DMS153 (cell line): ENCODE results near the gene GNAO1.
"Not testable (repeated sequence)": the region's sequence is repeated elsewhere in the genome, so short reads cannot be mapped to it uniquely, and the experiment has no call there.

Experiments used
- DNase-seq: peaks from one replicate; lab custom pipeline; 2025; lab: John Stamatoyannopoulos, UW

Gene GNAO1

DNA sequence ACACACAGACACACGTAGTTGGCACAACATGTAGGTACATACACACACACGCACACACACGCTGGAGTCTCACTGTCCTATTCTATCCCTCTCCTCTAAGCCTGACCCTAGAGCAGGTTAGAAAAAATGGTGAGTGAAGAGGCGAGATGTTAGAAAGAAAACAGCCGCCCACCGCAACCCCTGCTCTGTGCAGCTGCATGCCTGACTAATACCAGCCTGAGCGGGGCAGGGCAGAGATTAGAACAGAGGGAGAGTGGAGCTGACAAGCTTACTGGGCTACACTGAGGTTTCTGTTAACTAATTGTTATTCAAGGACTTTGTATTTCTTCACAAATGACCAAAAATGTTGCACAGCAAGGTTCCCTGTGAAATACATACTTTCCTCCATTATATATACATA is 174.3 kb downstream of the GNAO1 start:
- no peak for DNase-seq

DNA sequence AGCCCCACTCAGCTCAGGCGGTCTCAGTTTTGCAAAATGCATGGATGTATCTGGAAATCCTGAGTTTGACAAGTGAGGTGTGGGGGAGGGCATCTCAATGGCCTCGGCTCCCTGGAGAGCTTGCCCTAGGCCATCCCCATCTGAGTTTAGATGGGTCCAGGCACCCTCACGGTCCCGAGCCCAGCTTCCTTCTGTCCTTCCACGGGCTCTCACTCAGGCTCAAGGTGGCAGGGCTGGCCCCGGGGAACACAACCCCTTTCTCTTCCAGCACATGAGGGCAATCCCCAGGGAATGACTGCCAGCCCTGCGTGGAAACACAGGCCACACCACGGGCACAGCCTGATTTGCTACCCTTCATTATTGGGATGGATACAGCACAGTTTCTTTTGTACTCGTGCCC is 175.7 kb downstream of the GNAO1 start:
- no peak for DNase-seq

DNA sequence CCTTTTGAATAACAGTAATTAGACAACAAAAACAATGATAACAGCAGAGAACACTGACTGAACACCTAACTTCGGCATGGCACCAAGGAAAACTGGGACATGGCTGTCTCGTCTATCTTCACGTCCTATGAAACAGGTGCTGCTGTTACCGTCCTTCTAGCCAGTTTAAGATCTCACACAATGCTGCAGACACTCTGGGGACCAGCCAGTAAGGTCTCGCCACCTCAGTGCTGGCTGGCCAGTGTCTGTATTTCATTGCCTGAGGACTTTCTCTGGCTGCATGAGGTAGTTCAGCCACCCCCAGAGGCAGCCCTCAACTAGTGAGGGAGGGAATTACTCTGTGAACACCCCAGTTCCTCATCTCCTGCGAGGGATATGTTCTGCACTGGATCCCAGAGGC is 176.5 kb downstream of the GNAO1 start:
- DNase-seq: no peak

DNA sequence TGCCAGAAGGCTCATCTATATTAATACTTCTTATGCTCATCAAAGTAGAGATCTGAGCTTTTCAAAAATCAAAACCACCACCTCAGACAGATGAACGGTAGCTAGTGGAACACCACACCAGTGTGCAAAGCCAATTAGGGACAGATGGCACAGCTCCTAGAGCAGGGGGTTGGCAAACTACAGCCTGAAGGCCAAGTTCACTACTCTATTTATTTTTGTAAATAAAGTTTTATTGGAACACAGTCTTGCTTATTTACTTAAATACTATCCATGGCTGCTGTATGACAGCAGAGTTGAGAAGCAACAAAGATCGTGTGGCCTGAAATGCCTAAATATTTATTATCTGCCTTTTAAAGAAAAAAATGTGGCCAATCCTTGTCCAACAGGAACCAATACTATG is 177.3 kb downstream of the GNAO1 start:
- DNase-seq: no peak

DNA sequence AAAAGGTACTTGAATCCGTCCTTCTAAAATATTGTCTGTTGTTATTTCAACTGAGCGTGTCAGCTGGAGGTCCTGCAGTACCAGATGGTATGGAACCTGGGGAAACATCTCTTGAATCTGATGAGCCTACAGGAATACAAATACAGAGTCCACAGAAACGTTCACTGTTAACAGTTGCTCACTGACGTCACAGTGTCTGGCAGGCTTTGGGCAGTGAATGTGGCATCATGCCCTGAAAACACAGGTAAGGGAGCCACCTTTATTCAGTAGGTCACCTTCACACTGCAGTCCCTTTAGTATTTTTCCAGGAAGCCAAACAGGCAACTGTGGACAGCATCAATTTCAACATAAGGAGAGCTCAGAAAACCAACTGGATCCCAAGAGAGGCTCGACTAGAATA is 177.9 kb downstream of the GNAO1 start:
- no peak for DNase-seq

DNA sequence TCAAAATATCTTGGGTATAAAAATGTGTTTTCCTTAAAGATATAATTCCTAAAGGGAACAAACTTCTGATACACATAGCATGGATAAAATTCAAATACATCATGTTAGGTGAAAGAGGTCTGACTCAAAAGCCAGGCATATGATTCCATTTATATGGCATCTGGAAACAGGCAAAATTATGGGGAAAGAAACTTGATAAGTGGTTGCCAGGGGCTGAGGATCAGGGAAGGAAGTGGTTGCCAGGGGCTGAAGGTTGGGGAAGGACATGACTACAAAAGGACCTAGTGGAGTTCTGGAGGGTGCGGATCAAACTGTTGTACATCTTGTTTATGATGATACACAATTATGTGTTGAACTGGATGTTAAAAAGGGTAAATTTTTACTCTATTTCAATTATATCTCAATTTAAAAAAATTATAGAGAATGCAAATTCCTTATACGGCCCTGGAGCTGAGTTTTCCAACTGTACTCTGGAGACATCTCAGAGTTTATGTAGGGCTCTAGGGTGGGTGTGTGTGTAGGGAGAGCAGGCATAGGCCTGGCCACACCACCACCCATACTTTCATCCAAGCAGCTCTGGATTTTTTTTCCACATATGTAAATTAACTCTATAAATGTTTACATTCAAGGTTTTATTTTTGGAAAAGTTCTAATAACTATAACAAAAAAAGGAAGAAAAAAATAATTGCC is 179.0 kb downstream of the GNAO1 start:
- no peak for DNase-seq

DNA sequence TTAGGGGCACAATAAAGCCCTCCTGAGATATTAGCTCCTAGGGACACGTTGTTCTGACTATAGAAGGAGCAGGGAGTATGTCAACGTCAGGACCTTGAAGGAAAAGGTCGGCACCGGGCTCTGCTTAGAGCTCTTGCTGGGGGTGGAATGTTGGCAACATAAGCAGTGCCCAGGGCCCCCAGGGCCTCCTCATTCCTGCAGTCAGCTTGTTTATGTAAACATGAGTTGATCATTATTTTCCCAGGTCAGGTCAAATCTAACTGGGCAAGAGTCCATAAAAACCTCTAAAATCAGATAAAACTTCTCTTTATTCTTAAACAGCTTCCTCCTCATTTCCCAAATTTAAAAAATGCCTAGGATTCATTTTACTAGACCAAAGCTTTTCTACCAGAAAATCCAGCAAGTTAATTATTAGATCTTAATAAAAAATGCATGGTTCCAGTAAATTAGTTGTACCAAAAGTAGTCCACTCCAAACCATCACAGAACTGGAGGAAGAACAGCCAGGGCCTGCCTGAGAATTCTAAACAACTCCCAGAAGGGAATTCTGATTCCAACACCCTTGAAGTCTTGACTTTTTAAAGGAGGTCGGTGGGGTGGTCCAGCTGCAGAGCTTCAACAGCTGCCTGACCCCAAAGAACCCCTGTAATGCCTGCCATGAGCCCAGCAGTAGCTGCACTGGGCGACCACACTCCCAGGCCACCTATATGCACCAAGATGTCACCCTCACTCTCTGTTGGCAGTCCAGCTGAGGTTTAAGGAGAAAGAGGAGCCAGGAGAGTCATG is 179.8 kb downstream of the GNAO1 start:
- DNase-seq: no peak

DNA sequence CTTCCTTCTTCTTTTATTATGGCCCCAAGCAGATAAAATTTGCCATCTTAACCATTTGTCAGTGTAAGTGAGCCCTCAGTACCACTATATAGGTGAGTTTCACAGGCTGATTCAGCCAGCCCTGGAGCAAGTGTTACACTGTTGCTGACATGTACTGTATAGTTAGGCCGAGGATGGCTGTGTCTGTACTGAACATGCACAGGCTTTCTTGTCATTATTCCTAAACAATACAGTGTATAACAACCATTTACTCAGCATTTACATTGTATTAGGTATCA is 180.3 kb downstream of the GNAO1 start:
- DNase-seq: no peak

DNA sequence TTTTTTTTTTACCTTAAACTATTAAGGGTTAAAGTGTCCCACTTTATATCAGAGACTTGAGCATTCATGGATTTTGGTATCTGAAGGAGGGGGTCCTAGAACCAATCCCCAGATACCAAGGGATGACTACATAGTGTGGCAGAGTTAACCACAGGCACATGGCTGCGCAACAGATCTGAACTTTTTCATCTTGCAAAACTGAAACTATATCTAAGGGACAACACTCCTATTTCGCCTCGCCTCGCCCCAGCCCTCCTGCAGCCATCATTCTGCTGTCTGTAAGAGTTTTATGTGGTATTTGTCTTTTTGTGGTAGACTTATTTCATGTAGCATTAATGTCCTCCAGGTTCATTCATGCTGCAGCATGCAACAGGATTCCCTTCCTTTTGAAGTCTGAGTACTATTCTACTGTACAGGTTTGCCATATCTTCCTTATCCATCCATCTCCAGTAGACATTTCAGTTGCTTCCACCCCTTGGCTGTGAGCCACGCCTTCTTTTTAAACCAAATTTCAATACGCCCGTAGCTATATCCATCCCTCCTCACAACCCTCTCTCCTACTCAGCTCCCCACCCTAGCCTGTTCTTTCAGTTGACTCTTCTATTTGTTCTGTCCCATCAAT is 180.8 kb downstream of the GNAO1 start:
- DNase-seq: no peak

DNA sequence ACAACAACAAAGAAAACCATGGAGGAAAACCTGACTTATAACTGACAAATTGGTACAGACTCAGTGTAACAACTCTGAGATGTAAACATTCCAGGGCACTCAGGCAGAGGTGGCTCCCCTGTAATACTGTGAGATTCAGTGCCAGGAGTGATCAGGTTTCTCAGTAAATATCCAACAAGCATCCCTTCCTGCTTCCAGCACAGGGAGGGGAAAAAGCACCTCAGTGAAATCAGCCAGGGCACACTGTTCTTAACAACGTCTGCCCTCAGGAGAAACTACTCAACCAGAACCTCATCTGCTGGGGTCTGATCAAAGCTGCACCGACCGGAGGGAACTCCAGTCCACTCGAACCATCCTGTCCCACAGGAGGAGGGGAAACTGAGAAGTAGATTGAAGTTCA is 181.7 kb downstream of the GNAO1 start:
- no peak for DNase-seq

DNA sequence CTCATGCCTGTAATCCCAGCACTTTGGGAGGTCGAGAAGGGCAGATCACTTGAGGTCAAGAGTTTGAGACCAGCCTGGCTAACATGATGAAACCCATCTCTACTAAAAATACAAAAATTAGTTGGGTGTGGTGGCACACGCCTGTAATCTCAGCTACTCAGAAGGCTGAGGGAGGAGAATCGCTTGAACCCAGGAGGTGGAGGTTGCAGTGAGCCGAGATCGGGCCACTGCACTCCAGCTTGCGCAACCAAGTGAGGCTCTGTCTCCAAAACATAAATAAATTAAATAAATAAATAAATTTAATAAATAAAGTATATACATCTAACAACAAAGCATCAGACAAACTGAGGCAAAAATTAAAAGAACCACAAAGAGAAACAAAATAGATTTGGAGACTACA is 184.5 kb downstream of the GNAO1 start:
- not testable (repeated sequence) for DNase-seq

DNA sequence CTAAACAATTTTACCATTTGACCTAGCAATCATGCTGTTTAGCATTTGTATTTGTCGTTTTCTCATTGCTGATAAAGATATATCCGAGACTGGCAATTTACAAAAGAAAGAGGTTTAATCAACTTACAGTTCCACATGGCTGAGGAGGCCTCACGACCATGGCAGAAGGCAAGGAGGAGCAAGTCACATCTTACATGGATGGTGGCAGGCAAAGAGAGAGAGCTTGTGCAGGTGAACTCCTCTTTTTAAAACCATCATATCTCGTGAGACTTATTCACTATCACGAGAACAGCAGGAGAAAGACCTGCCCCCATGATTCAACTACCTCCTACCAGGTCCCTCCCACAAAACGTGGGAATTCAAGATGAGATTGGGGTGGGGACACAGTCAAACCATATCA is 187.8 kb downstream of the GNAO1 start:
- not testable (repeated sequence) for DNase-seq

DNA sequence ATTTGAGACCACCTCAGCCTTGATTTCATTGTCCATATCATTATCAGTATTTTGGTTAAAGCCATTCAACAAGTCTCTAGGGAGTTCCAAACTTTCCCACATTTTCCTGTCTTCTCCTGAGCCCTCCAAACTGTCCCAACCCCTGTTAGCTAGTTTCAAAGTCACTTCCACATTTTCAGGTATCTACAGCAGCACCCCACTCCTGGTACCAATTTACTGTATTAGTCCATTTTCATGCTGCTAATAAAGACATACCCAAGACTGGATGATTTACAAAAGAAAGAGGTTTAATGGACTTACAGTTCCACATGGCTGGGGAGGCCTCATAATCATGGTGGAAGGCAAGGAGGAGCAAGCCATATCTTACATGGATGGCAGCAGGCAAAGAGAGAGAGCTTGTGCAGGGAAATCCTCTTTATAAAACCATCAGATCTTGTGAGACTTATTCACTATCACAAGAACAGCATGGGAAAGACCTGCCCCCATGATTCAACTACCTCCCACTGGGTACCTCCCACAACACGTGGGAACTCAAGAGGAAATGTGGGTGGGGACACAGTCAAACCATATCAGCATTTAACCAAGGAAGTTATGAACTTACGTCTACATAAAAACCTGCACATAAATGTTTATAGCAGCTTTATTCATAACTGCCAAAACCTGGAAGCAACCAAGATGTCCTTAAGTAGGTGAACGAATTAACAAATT is 189.6 kb downstream of the GNAO1 start:
- DNase-seq: not testable (repeated sequence)

DNA sequence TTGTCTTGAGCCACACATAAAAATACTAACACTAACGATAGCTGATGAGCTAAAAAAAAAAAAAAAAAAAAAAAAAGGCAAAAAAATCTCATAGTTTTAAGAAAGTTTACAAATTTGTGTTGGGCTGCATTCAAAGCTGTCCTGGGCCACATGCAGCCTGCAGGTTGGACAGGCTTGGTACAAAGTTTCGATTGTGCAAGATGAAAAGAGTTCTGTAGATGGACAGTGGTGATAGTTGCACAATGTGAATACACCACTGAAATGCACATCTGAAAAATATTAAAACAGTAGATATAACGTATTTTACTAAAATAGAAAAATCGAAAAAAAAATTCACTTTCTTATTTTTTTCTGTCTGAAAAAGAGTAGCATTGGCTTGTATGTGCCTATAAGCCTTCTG is 191.2 kb downstream of the GNAO1 start:
- no peak for DNase-seq

DNA sequence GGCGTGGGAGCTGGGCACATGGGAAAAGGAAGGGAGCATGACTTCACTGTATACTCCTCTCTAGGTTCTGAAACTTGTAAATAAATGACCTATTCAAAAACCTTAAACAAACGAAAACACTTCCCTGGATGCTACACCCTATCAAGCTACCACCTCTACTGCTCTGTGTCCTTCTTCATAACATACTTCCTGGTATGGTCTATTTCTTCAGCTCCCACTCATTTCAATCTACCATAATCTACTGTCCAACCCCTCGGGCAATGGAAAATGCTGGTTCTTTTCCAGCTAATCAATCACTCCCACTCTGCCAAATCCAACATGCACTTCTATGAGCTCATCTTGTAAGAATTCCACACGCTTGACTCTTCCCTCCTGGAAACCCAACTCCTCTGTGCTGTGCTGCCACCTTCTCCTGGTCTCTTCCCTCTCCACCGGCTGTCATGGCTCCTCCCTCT is 191.6 kb downstream of the GNAO1 start:
- DNase-seq: no peak

DNA sequence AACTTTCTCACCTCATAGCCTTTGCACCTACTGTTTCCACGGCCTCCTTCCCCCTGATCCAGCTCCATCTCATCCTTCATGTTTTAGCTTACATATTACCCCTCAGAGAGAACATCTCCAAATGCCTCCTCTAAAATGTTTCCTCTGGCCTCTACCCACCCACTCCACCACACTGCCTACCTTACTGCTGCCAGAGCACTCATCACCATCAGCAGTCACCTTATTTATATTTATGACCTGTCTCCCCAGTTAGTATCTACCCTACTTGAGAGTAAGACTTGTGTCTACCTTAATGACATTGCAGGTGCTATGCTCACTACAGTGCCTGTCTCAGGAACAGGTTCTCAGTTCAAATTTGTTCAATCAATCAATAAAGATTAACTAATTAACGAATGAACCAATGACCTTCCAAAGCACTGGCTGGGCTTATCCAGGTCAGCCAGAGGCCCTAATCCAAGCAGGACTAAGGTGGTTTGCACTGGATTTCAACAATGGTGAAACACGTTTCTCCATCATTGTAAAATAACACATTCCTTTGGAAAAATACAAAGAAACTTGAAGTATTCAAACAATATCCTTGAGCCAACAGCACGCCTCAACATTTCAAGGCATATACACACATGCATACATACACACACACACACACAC is 192.9 kb downstream of the GNAO1 start:
- DNase-seq: no peak

DNA sequence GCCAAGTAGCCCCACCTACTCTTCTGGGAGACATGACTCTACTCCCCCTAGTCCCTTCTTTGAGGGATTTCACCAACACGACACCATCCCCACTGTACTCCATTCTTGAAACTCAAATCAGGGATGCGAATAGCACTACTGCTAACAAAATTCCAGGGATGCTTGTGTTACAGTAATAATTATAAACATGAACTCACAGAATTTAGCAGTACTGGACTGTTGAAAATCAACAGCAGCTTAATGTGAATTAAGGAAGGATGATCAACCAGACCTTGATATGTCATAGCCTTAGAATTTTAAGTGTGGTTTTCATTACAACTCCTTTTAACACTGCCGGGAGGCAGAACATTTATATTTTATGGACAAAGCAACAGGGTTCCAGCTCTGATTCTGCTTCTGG is 196.1 kb downstream of the GNAO1 start:
- no peak for DNase-seq

DNA sequence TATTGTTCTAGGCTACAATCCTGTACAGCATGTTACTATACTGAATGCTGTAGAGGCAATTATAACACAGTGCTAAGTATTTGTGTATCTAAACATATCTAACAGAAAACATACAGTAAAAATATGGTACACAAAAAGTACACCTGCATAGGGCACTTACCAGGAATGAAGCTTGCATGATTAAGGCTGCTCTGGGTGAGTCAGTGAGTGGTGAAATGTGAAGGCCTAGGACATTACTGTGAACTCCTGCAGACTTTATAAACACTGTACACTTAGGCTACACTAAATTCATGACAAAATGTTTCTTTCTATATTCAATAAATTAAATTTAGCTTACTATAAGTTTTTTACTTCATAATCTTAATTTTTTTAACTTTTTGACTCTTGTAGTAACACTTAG is 196.9 kb downstream of the GNAO1 start:
- no peak for DNase-seq

DNA sequence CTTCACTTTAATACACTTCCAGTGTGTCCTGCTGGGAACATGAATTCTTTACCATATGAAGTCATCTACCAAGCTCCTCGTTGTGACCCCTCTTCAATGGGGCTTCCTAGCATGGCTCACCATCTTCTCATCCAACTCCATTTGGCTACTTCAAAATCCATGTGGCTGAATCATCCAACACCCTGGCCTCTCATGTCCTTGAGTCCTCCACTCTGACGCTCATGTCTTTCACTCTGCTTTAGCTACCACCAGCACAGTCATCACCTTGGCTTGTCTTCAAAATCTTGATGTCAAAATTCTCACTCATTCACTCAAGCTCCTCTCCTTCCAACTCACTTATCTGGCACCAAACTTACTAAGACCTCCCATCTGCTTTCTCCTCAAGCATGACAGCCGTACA is 198.3 kb downstream of the GNAO1 start:
- no peak for DNase-seq

DNA sequence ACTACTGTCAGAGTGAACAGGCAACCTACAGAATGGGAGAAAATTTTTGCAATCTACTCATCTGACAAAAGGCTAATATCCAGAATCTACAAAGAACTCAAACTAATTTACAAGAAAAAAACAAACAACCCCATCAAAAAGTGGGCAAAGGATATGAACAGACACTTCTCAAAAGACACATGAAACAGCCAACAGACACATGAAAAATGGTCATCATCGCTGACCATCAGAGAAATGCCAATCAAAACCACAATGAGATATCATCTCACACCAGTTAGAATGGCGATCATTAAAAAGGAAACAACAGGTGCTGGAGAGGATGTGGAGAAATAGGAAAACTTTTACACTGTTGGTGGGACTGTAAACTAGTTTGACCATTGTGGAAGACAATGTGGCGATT is 205.4 kb downstream of the GNAO1 start:
- not testable (repeated sequence) for DNase-seq

DNA sequence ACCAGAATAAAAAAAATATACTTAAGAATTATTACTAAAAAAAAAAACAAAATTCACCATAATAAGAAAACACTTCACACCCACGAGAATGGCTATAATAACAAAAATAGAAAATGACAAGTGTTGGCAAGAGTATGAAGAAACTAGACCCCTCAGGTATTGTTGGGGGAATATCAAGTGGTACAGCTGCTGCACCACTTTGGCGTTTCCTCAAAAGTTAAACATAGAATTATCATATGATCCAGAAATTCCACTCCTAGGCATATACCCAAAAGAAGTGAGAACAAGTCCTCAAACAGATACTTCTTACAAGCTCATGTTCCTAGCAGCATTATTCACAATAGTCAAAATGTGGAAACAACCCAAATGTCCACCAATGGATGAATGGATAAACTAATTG is 207.8 kb downstream of the GNAO1 start:
- DNase-seq: no peak

DNA sequence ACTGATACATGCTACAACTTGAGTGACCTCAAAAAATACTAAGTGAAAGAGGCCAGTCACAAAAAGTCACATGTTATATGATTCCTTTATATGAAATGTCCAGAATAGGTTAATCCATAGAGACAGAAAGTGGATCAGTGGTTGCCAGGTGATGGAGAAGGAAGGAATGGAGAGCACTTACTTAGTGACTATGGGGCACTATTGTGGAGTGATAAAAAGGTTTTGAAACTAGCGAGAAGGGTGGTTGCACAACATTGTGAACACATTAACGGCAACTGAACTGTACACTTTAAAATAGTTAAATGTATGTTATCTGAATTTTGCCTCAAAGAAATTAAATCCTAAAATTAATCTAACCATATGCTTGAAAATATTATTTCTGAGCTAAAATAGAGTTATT is 208.2 kb downstream of the GNAO1 start:
- no peak for DNase-seq
